PC-9 (cell line): ENCODE results near the gene GIMAP2. TPM values are rescaled to one million over a fixed set of nuclear protein-coding genes. Genes with fewer than 3 reads are reported as not detected.

Experiments
- BruUV-seq: library from RNA; stranded (reverse); fragments of 400-500 nt; replicated peaks from 2 replicates; lab custom pipeline; 2021; lab: Mats Ljungman, UMichigan
- CTCF ChIA-PET: fragments of 300-600 bp; sonication (Branson Sonifier 250); formaldehyde crosslinking; loops from one replicate; lab custom pipeline; 2022; ENCODE audit warnings: antibody characterized with exemption; lab: Charles Lee
- POLR2A ChIA-PET: fragments of 300-600 bp; sonication (Branson Sonifier 250); formaldehyde crosslinking; loops from one replicate; lab custom pipeline; 2022; ENCODE audit warnings: antibody characterized with exemption; ENCODE audit not compliant: unreplicated experiment; lab: Charles Lee
- DNase-seq, 2 experiments: peaks; one replicate each; pipeline versions ENCODE4 v3.0.0 to v3.0.0-alpha.2; 2015 to 2022; ENCODE audit warnings: mixed read lengths in 1 of 2
- H2AFZ ChIP-seq: fragments of 200-600 bp; sonication (generic); 2 replicates; pipeline ENCODE4 v1.8.1; 2017; ENCODE audit warnings: antibody characterized with exemption
- H3F3A ChIP-seq: fragments of 200-600 bp; sonication (generic); 2 replicates; pipeline ENCODE4 v1.8.1; 2017; ENCODE audit warnings: antibody characterized with exemption, mild to moderate bottlenecking, low read depth; ENCODE audit not compliant: insufficient read depth
- H3K27ac ChIP-seq: fragments of 200-600 bp; sonication (generic); 2 replicates; pipeline ENCODE4 v1.6.1; 2016; ENCODE audit warnings: mixed run types
- H3K27me3 ChIP-seq: fragments of 200-600 bp; sonication (generic); 2 replicates; pipeline ENCODE4 v1.6.1; 2016; ENCODE audit warnings: low read depth, mixed run types; ENCODE audit not compliant: insufficient read depth
- H3K36me3 ChIP-seq: fragments of 200-600 bp; sonication (generic); 2 replicates; pipeline ENCODE4 v1.6.1; 2016; ENCODE audit warnings: low read depth, mixed run types
- H3K4me1 ChIP-seq: fragments of 200-600 bp; sonication (generic); replicated peaks from 2 replicates; pipeline ENCODE4 v1.6.1; 2016; ENCODE audit warnings: mixed run types; ENCODE audit not compliant: insufficient read depth
- H3K4me2 ChIP-seq: fragments of 200-600 bp; sonication (generic); 2 replicates; pipeline ENCODE4 v1.6.1; 2017; ENCODE audit warnings: mixed run types
- H3K4me3 ChIP-seq: fragments of 200-600 bp; sonication (generic); 2 replicates; pipeline ENCODE4 v1.6.1; 2016; ENCODE audit warnings: mixed run types
- H3K79me2 ChIP-seq: fragments of 200-600 bp; sonication (generic); 2 replicates; pipeline ENCODE4 v1.6.1; 2017; ENCODE audit warnings: low read depth, mixed run types
- H3K9me2 ChIP-seq: fragments of 200-600 bp; sonication (generic); 2 replicates; pipeline ENCODE4 v1.8.1; 2017; ENCODE audit warnings: mild to moderate bottlenecking; ENCODE audit not compliant: insufficient read depth
- H3K9me3 ChIP-seq: fragments of 200-600 bp; sonication (generic); 2 replicates; pipeline ENCODE4 v1.8.1; 2016; ENCODE audit warnings: low read depth; ENCODE audit not compliant: insufficient read depth
- H4K20me1 ChIP-seq: fragments of 200-600 bp; sonication (generic); 2 replicates; pipeline ENCODE4 v1.8.1; 2017; ENCODE audit not compliant: insufficient read depth
- EZH2 ChIP-seq: fragments of 200-600 bp; sonication (generic); IDR thresholded peaks from 2 replicates; pipeline ENCODE4 v1.8.0; 2017; ENCODE audit warnings: antibody characterized with exemption, low read depth
- intact Hi-C: fragments of 100-400 bp; cut with micrococcal nuclease; formaldehyde crosslinking; loops from one replicate; pipeline ENCODE4 v1.10.0; 2022; ENCODE audit not compliant: unreplicated experiment
- total RNA-seq: library from RNA; stranded (reverse); gene quantifications from 2 replicates; pipeline ENCODE4 v1.2.3, GENCODE V29; 2021
- TF ChIP-seq, protein P1 (sequence below): fragments of 200-600 bp; sonication (generic); conservative IDR thresholded peaks from 2 replicates; pipeline ENCODE4 v1.6.1; 2017; ENCODE audit warnings: mixed run types, antibody characterized with exemption, mild to moderate bottlenecking, moderate library complexity

The GIMAP2 gene
- total RNA-seq, 1 experiment from 2014 or later = 0.81 TPM

- H3K4me1 ChIP-seq = no peaks in the 10 kb centered on the region
- intact Hi-C loops = no loop called here
- peaks cover 74% of the 10 kb centered on the region for H3K27me3 ChIP-seq
- H3K4me2 ChIP-seq = no peak overlapping the region
- H3K4me3 ChIP-seq = no peak overlapping the region
- no peak for TF ChIP-seq EZH2
- TF ChIP-seq, protein P1, sequence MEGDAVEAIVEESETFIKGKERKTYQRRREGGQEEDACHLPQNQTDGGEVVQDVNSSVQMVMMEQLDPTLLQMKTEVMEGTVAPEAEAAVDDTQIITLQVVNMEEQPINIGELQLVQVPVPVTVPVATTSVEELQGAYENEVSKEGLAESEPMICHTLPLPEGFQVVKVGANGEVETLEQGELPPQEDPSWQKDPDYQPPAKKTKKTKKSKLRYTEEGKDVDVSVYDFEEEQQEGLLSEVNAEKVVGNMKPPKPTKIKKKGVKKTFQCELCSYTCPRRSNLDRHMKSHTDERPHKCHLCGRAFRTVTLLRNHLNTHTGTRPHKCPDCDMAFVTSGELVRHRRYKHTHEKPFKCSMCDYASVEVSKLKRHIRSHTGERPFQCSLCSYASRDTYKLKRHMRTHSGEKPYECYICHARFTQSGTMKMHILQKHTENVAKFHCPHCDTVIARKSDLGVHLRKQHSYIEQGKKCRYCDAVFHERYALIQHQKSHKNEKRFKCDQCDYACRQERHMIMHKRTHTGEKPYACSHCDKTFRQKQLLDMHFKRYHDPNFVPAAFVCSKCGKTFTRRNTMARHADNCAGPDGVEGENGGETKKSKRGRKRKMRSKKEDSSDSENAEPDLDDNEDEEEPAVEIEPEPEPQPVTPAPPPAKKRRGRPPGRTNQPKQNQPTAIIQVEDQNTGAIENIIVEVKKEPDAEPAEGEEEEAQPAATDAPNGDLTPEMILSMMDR = no peak
- no peaks in the 10 kb centered on the region for H3K9me2 ChIP-seq
- no peaks in the 10 kb centered on the region for H3F3A ChIP-seq
- no peak for DNase-seq
- no peaks in the 10 kb centered on the region for H3K36me3 ChIP-seq
- ChIA-PET POLR2A (no interaction called here), CTCF (no interaction called here)
- no TSS peak for BruUV-seq
- H3K79me2 ChIP-seq = no peaks in the 10 kb centered on the region
- H3K27ac ChIP-seq = no peak overlapping the region
- H3K9me3 ChIP-seq = 0 out of 2 replicates have a peak, but pooled peaks cover 3% of the 10 kb centered on the region
- no peaks in the 10 kb centered on the region for H4K20me1 ChIP-seq
- no peak overlapping the region for H2AFZ ChIP-seq
Measured at GRCh38 chr7:150742286-150742968, 56.9 kb downstream of the GIMAP2 start.

Other genes with a start within 250 kb of the GIMAP2 start
- gene GIMAP8, start 235.1 kb upstream of the GIMAP2 start, total RNA-seq = not detected in 2 replicates
- not detected in 2 replicates for gene GIMAP7, start 170.8 kb upstream of the GIMAP2 start, total RNA-seq
- gene GIMAP4, start 118.3 kb upstream of the GIMAP2 start, total RNA-seq = not detected in 2 replicates
- not detected in 2 replicates for gene GIMAP6, start 53.3 kb upstream of the GIMAP2 start, total RNA-seq
- gene GIMAP1, start 30.9 kb downstream of the GIMAP2 start, total RNA-seq = not detected in 2 replicates
- not detected in 2 replicates for gene GIMAP5, start 51.7 kb downstream of the GIMAP2 start, total RNA-seq
- 1.9 and 2.3 TPM in 2 replicates for gene TMEM176B, start 114.7 kb downstream of the GIMAP2 start, total RNA-seq
- gene TMEM176A, start 115.1 kb downstream of the GIMAP2 start, total RNA-seq = not detected in 2 replicates
- 11.4 and 13.1 TPM in 2 replicates for gene AOC1, start 166.8 kb downstream of the GIMAP2 start, total RNA-seq